GM12878 (cell line): ENCODE data around the gene VSTM4. TPM values are rescaled to one million over a fixed set of nuclear protein-coding genes. Genes with fewer than 3 reads are reported as not detected.

Experiments used
- ATF2 ChIP-seq: IDR thresholded peaks from 2 replicates; pipeline ENCODE4 v1.6.1; 2012; ENCODE audit warnings: low read length, inconsistent platforms
- BMI1 ChIP-seq: fragments of 450-650 bp; IDR thresholded peaks from 2 replicates; pipeline ENCODE4 v1.6.1; 2016; ENCODE audit warnings: mild to moderate bottlenecking, moderate library complexity, borderline replicate concordance
- CHD4 ChIP-seq: fragments of 200-600 bp; sonication (generic); IDR thresholded peaks from 2 replicates; pipeline ENCODE4 v1.6.1; 2016; ENCODE audit warnings: mild to moderate bottlenecking
- DPF2 ChIP-seq: fragments of 450-650 bp; IDR thresholded peaks from 2 replicates; pipeline ENCODE4 v1.6.1; 2017; ENCODE audit warnings: mild to moderate bottlenecking
- E2F4 ChIP-seq: IDR thresholded peaks from 2 replicates; pipeline ENCODE4 v1.6.1; 2012; ENCODE audit warnings: low read depth, low read length, improper control_type of control experiment
- E4F1 ChIP-seq: fragments of 450-650 bp; IDR thresholded peaks from 2 replicates; pipeline ENCODE4 v1.6.1; 2018; ENCODE audit warnings: borderline replicate concordance, mild to moderate bottlenecking; ENCODE audit not compliant: partially characterized antibody
- MEF2B ChIP-seq: fragments of 450-650 bp; IDR thresholded peaks from 2 replicates; pipeline ENCODE4 v1.6.1; 2018; ENCODE audit warnings: mild to moderate bottlenecking, moderate library complexity; ENCODE audit not compliant: partially characterized antibody, poor library complexity, severe bottlenecking
- MYB ChIP-seq: fragments of 150-350 bp; IDR thresholded peaks from 2 replicates; pipeline ENCODE4 v1.6.1; 2014; ENCODE audit warnings: mild to moderate bottlenecking, low read depth, low read length, borderline replicate concordance
- NFYB ChIP-seq: IDR thresholded peaks from 2 replicates; pipeline ENCODE4 v1.6.1; 2011; ENCODE audit warnings: low read depth, mild to moderate bottlenecking, low read length, improper control_type of control experiment, moderate library complexity; ENCODE audit not compliant: insufficient read depth
- NR2C2 ChIP-seq: IDR thresholded peaks from 2 replicates; pipeline ENCODE4 v1.6.1; 2011; ENCODE audit warnings: borderline replicate concordance, low read depth; ENCODE audit not compliant: control insufficient read depth, insufficient read length
- PML ChIP-seq: IDR thresholded peaks from 2 replicates; pipeline ENCODE4 v1.6.1; 2012; ENCODE audit warnings: low read length, inconsistent platforms
- PRDM15 ChIP-seq: fragments of 450-650 bp; formaldehyde crosslinking; IDR thresholded peaks from 2 replicates; pipeline ENCODE4 v1.4.0; 2020; ENCODE audit warnings: mild to moderate bottlenecking, moderate library complexity
- RBBP5 ChIP-seq: fragments of 200-600 bp; sonication (generic); conservative IDR thresholded peaks from 2 replicates; pipeline ENCODE4 v1.6.1; 2016
- RELB ChIP-seq: fragments of 450-650 bp; IDR thresholded peaks from 2 replicates; pipeline ENCODE4 v1.6.1; 2017; ENCODE audit warnings: low read depth, mild to moderate bottlenecking, moderate library complexity
- RFX5 ChIP-seq: IDR thresholded peaks from 2 replicates; pipeline ENCODE4 v1.6.1; 2011; ENCODE audit warnings: low read depth, low read length, improper control_type of control experiment
- SMAD5 ChIP-seq: IDR thresholded peaks from 2 replicates; pipeline ENCODE4 v1.6.1; 2016; ENCODE audit warnings: antibody characterized with exemption, low read depth
- STAT1 ChIP-seq: fragments of 450-650 bp; conservative IDR thresholded peaks from 2 replicates; pipeline ENCODE4 v1.6.1; 2014; ENCODE audit warnings: antibody characterized with exemption, mild to moderate bottlenecking
- TAF1 ChIP-seq: IDR thresholded peaks from 2 replicates; pipeline ENCODE4 v1.6.1; 2011; ENCODE audit warnings: mild to moderate bottlenecking, low read depth, low read length, borderline replicate concordance
- WRNIP1 ChIP-seq: IDR thresholded peaks from 2 replicates; pipeline ENCODE4 v1.6.1; 2011; ENCODE audit warnings: low read depth, low read length, improper control_type of control experiment, borderline replicate concordance
- YY1 ChIP-seq: IDR thresholded peaks from 2 replicates; pipeline ENCODE4 v1.6.1; 2011; ENCODE audit warnings: low read depth, mild to moderate bottlenecking, low read length
- ZNF207 ChIP-seq: fragments of 450-650 bp; IDR thresholded peaks from 2 replicates; pipeline ENCODE4 v1.6.1; 2014; ENCODE audit warnings: antibody characterized with exemption, mild to moderate bottlenecking, borderline replicate concordance
- polyA plus RNA-seq, 11 experiments: library from polyadenylated mRNA; depleted of rRNA in 4 of 11; unstranded in 6 of 11; stranded (reverse) in 5 of 11; fragments of >200 nt; fragmentation: Nextera tagmentation in 4 of 11; fragmentation: Illumina TruSeq in 1 of 11; extraction: Ambion mirVana in 4 of 11; extraction: Trizol in 1 of 11; gene quantifications; 1 replicate in 1 of 11; 2 replicates in 10 of 11; pipeline versions ENCODE4 v1.2.1 to v1.2.3, GENCODE V29; 2011 to 2016; ENCODE audit warnings: inconsistent platforms in 2 of 11, missing spikeins in 2 of 11, low read depth in 1 of 11
- total RNA-seq, 4 experiments: library from RNA; depleted of rRNA in 3 of 4; stranded (reverse); fragments of >200 nt in 3 of 4; fragmentation: Illumina TruSeq in 1 of 4; extraction: Trizol in 1 of 4; gene quantifications; 2 replicates each; pipeline versions ENCODE4 v1.2.1 to v1.2.3, GENCODE V29; 2013 to 2021

The VSTM4 gene
- total and polyA plus RNA-seq, 10 of the 15 experiments (the other 5 are each of a cell fraction or from before 2014, with no cell fraction given) = 0.01 to 0.14 (median 0.02) TPM; not detected in 7

GRCh38 chr10:49115796-49116508 is 630 bp upstream of the VSTM4 start (continued):
- TF ChIP-seq PRDM15 (no peak), RELB (no peak), NR2C2 (no peak), ZNF207 (no peak), RBBP5 (no peak), STAT1 (no peak), DPF2 (no peak; the same call in 1 of the 2 replicates), NFYB (no peak), SMAD5 (no peak), MEF2B (peak; percentile 17), WRNIP1 (no peak), PML (no peak), YY1 (no peak), CHD4 (no peak), TAF1 (no peak), E2F4 (no peak), MYB (no peak), BMI1 (no peak), ATF2 (no peak), RFX5 (no peak), E4F1 (no peak)
